K562 (cell line): Measurements from ENCODE around the gene CRYBG1. TPM values are rescaled to one million over a fixed set of nuclear protein-coding genes. Genes with fewer than 3 reads are reported as not detected.

ENCODE experiments used
- ATAC-seq: fragments of 200-7000 bp; cut with Tn5 transposase; 3 replicates; pipeline ENCODE4 v1.9.1; 2020; ENCODE audit warnings: moderate library complexity
- BruUV-seq: library from RNA; stranded (reverse); fragments of 400-500 nt; replicated peaks from 2 replicates; lab custom pipeline; 2021; lab: Mats Ljungman, UMichigan
- CTCF ChIA-PET: fragments of 300-600 bp; formaldehyde crosslinking; extraction: SDS; loops from one replicate; lab custom pipeline; 2021; ENCODE audit warnings: low intra/inter-chr PET ratio; lab: Yijun Ruan, JAX
- POLR2A ChIA-PET: fragments of 300-600, 350-650 bp; sonication (Branson Sonifier 250); formaldehyde crosslinking; extraction: SDS; loops from one replicate; lab custom pipeline; 2021; ENCODE audit warnings: antibody characterized with exemption, inconsistent platforms; lab: Yijun Ruan, JAX
- DNase-seq, 4 experiments: peaks; one replicate each; pipeline versions ENCODE4 v3.0.0 to v3.0.0-alpha.2; 2011 to 2018; ENCODE audit warnings: low spot score in 3 of 4, mixed read lengths in 3 of 4; ENCODE audit errors: extremely low read depth in 1 of 4
- FAIRE-seq: peaks from 2 replicates; lab custom pipeline; 2011; peaks lifted over from hg19 to GRCh38; lab: Jason Lieb, UNC
- H2AFZ ChIP-seq: 2 replicates; pipeline ENCODE4 v1.6.0; 2011; ENCODE audit warnings: low read depth, low read length, control low read depth, inconsistent platforms
- H3K27ac ChIP-seq: fragments of 200-600 bp; 3 replicates; pipeline ENCODE4 v1.8.0; 2011; ENCODE audit warnings: low read depth, mild to moderate bottlenecking, control low read depth, inconsistent platforms, low read length, moderate library complexity, mixed read lengths; ENCODE audit errors: extremely low read depth
- H3K27me3 ChIP-seq, 2 experiments: fragments of 300-600 bp in 1 of 2; 2 replicates in 1 of 2; 3 replicates in 1 of 2; pipeline versions ENCODE4 v1.6.0 to v1.8.0; 2011; ENCODE audit warnings: inconsistent platforms in 2 of 2, low read length in 2 of 2, mild to moderate bottlenecking in 1 of 2, mixed read lengths in 1 of 2, moderate library complexity in 1 of 2; ENCODE audit not compliant: control insufficient read depth in 2 of 2, insufficient read depth in 2 of 2
- H3K36me3 ChIP-seq: fragments of 300-600 bp; 3 replicates; pipeline ENCODE4 v1.8.0; 2011; ENCODE audit warnings: mild to moderate bottlenecking, low read length, inconsistent platforms; ENCODE audit not compliant: control insufficient read depth, insufficient read depth
- H3K4me1 ChIP-seq, 2 experiments: fragments of 200-600 bp in 1 of 2; replicated peaks in 1 of 2; 2 replicates in 1 of 2; 3 replicates in 1 of 2; pipeline versions ENCODE4 v1.5.1 to v1.8.0; 2011; ENCODE audit warnings: inconsistent platforms in 2 of 2, low read length in 2 of 2, mild to moderate bottlenecking in 1 of 2, mixed read lengths in 1 of 2, moderate library complexity in 1 of 2; ENCODE audit not compliant: control insufficient read depth in 2 of 2, insufficient read depth in 2 of 2
- H3K4me2 ChIP-seq: 2 replicates; pipeline ENCODE4 v1.6.1; 2011; ENCODE audit warnings: low read length, control low read depth, inconsistent platforms, mixed read lengths; ENCODE audit not compliant: insufficient read depth
- H3K4me3 ChIP-seq: fragments of 200-600 bp; sonication (generic), shearing (Covaris generic); 2 replicates; pipeline ENCODE4 v1.5.1; 2016; ENCODE audit warnings: control low read depth, inconsistent platforms
- H3K79me2 ChIP-seq: fragments of 200-600 bp; 3 replicates; pipeline ENCODE4 v1.8.0; 2011; ENCODE audit warnings: low read length, inconsistent platforms; ENCODE audit not compliant: control insufficient read depth, insufficient read depth
- H3K9ac ChIP-seq, 2 experiments: 2 replicates each; pipeline versions ENCODE4 v1.6.0 to v1.6.1; 2011; ENCODE audit warnings: low read depth in 2 of 2, low read length in 2 of 2, control low read depth in 1 of 2, inconsistent platforms in 1 of 2, mild to moderate bottlenecking in 1 of 2, mixed read lengths in 1 of 2; ENCODE audit not compliant: insufficient read depth in 1 of 2
- H3K9me1 ChIP-seq: one replicate; pipeline ENCODE4 v1.6.0; 2011; ENCODE audit warnings: inconsistent platforms, mild to moderate bottlenecking, low read length, moderate library complexity; ENCODE audit not compliant: control insufficient read depth, insufficient read depth
- H3K9me3 ChIP-seq: replicated peaks from 2 replicates; pipeline ENCODE4 v1.5.1; 2011; ENCODE audit warnings: low read depth, low read length, inconsistent platforms; ENCODE audit not compliant: control insufficient read depth, insufficient read depth
- H4K20me1 ChIP-seq: replicated peaks from 2 replicates; pipeline ENCODE4 v1.6.1; 2011; ENCODE audit warnings: low read length, inconsistent platforms, mixed read lengths; ENCODE audit not compliant: control insufficient read depth, insufficient read depth
- CHCHD3 ChIP-seq: fragments of 250-450 bp; sonication (Bioruptor Pico); IDR thresholded peaks from 2 replicates; pipeline ENCODE4 v2.1.2; 2022; ENCODE audit warnings: mild to moderate bottlenecking
- HNRNPH1 ChIP-seq: fragments of 200-400 bp; formaldehyde crosslinking; optimal IDR thresholded peaks from 2 replicates; pipeline ENCODE3; 2017; ENCODE audit warnings: low read depth, mild to moderate bottlenecking, low read length, moderate library complexity
- MEF2D ChIP-seq: conservative IDR thresholded peaks from 2 replicates; pipeline ENCODE4 v1.6.1; 2016; ENCODE audit warnings: low read depth, missing genetic modification characterization, missing compliant biosample characterization
- ZNF274 ChIP-seq: IDR thresholded peaks from 2 replicates; pipeline ENCODE4 v1.6.1; 2011; ENCODE audit warnings: low read depth, mild to moderate bottlenecking, low read length, moderate library complexity, borderline replicate concordance
- WGBS: fragments of 100-300 bp; shearing (Covaris generic); methylation state at CpG from one replicate; pipeline ENCODE4 v1.1.6; 2016; ENCODE audit warnings: low coverage, mixed read lengths; ENCODE audit not compliant: insufficient coverage; ENCODE audit errors: missing lambda C conversion rate; 5-methylcytosine and 5-hydroxymethylcytosine counted together
- in situ Hi-C: fragments of 300-500 bp; cut with MboI; formaldehyde crosslinking; loops from 4 replicates; pipeline ENCODE4 v1.15.0; 2018; ENCODE audit warnings: inconsistent platforms, mixed read lengths
- intact Hi-C: fragments of 100-400 bp; cut with micrococcal nuclease; formaldehyde crosslinking; loops from 2 replicates; pipeline ENCODE4 v1.14.2; 2022
- polyA plus RNA-seq, 8 experiments: library from polyadenylated mRNA; depleted of rRNA in 4 of 8; stranded (reverse) in 5 of 8; unstranded in 3 of 8; fragments of >200 nt; fragmentation: Nextera tagmentation in 2 of 8; fragmentation: Illumina TruSeq in 1 of 8; extraction: Ambion mirVana in 2 of 8; extraction: Trizol in 1 of 8; gene quantifications; 2 replicates each; pipeline versions ENCODE4 v1.2.1 to v1.2.3, GENCODE V29; 2011 to 2014; ENCODE audit warnings: inconsistent platforms in 1 of 8, missing spikeins in 1 of 8
- total RNA-seq, 7 experiments: library from RNA; depleted of rRNA in 6 of 7; stranded (reverse); fragments of >200 nt in 6 of 7; fragmentation: Illumina TruSeq in 2 of 7; extraction: Trizol in 2 of 7; gene quantifications; 2 replicates each; pipeline versions ENCODE4 v1.2.1 to v1.2.3, GENCODE V29; 2011 to 2021; ENCODE audit warnings: low replicate concordance in 1 of 7
- TF ChIP-seq, protein P1 (sequence below): fragments of 450-650 bp; IDR thresholded peaks from 2 replicates; pipeline ENCODE4 v1.6.1; 2016; ENCODE audit warnings: low read depth
- TF ChIP-seq, protein P2 (sequence below): fragments of 450-650 bp; IDR thresholded peaks from 2 replicates; pipeline ENCODE4 v1.6.1; 2018; ENCODE audit not compliant: partially characterized antibody

CRYBG1 gene
- total and polyA plus RNA-seq, 9 of the 15 experiments (the other 6 are each of a cell fraction or from before 2014, with no cell fraction given), result 0.07 to 0.47 (median 0.11) TPM

DNA sequence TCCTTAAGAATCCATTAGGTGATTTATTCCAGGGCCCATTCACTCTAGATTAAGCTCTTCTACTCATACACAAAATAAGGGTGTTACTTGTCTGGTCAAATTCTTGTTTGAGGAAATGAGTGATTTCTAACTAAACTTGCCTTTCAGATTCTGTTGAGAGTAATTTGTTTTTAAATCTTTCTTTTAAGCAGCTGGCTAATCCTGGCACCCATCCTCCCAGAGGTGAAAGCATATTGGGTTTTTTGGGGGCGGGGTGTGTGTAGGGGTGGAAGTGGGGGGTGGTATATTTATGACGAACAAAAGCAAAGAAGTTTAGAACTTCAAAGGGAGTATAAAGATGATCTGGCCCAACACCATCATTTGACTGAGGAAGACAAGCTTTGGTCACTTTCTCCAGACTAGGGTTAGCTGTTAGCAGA is 174.1 kb downstream of the CRYBG1 start:
- no peaks in the 10 kb centered on the region for H3K9me3 ChIP-seq
- H3K4me3 ChIP-seq, result no peak overlapping the region
- H3K4me2 ChIP-seq, result no peak overlapping the region
- no peak overlapping the region for H3K9ac ChIP-seq
- TF ChIP-seq, protein P1, sequence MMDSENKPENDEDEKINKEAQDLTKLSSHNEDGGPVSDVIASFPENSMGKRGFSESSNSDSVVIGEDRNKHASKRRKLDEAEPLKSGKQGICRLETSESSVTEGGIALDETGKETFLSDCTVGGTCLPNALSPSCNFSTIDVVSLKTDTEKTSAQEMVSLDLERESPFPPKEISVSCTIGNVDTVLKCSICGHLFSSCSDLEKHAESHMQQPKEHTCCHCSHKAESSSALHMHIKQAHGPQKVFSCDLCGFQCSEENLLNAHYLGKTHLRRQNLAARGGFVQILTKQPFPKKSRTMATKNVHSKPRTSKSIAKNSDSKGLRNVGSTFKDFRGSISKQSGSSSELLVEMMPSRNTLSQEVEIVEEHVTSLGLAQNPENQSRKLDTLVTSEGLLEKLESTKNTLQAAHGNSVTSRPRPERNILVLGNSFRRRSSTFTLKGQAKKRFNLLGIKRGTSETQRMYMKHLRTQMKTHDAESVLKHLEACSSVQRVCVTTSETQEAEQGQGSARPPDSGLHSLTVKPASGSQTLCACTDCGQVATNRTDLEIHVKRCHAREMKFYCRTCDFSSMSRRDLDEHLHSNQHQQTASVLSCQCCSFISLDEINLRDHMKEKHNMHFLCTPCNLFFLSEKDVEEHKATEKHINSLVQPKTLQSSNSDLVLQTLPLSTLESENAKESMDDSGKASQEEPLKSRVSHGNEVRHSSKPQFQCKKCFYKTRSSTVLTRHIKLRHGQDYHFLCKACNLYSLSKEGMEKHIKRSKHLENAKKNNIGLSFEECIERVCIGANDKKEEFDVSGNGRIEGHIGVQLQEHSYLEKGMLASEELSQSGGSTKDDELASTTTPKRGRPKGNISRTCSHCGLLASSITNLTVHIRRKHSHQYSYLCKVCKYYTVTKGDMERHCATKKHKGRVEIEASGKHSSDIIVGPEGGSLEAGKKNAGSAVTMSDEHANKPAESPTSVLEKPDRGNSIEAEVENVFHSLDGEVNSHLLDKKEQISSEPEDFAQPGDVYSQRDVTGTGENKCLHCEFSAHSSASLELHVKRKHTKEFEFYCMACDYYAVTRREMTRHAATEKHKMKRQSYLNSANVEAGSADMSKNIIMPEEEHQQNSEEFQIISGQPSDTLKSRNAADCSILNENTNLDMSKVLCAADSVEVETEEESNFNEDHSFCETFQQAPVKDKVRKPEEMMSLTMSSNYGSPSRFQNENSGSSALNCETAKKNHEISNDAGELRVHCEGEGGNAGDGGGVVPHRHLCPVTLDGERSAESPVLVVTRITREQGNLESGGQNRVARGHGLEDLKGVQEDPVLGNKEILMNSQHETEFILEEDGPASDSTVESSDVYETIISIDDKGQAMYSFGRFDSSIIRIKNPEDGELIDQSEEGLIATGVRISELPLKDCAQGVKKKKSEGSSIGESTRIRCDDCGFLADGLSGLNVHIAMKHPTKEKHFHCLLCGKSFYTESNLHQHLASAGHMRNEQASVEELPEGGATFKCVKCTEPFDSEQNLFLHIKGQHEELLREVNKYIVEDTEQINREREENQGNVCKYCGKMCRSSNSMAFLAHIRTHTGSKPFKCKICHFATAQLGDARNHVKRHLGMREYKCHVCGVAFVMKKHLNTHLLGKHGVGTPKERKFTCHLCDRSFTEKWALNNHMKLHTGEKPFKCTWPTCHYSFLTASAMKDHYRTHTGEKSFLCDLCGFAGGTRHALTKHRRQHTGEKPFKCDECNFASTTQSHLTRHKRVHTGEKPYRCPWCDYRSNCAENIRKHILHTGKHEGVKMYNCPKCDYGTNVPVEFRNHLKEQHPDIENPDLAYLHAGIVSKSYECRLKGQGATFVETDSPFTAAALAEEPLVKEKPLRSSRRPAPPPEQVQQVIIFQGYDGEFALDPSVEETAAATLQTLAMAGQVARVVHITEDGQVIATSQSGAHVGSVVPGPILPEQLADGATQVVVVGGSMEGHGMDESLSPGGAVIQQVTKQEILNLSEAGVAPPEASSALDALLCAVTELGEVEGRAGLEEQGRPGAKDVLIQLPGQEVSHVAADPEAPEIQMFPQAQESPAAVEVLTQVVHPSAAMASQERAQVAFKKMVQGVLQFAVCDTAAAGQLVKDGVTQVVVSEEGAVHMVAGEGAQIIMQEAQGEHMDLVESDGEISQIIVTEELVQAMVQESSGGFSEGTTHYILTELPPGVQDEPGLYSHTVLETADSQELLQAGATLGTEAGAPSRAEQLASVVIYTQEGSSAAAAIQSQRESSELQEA, result no peak
- no peak for TF ChIP-seq MEF2D (tag)
- TF ChIP-seq CHCHD3 (CRISPR knock-in tag), result no peak
- no peak for TF ChIP-seq HNRNPH1
- TF ChIP-seq ZNF274, result no peak
- TF ChIP-seq, protein P2, sequence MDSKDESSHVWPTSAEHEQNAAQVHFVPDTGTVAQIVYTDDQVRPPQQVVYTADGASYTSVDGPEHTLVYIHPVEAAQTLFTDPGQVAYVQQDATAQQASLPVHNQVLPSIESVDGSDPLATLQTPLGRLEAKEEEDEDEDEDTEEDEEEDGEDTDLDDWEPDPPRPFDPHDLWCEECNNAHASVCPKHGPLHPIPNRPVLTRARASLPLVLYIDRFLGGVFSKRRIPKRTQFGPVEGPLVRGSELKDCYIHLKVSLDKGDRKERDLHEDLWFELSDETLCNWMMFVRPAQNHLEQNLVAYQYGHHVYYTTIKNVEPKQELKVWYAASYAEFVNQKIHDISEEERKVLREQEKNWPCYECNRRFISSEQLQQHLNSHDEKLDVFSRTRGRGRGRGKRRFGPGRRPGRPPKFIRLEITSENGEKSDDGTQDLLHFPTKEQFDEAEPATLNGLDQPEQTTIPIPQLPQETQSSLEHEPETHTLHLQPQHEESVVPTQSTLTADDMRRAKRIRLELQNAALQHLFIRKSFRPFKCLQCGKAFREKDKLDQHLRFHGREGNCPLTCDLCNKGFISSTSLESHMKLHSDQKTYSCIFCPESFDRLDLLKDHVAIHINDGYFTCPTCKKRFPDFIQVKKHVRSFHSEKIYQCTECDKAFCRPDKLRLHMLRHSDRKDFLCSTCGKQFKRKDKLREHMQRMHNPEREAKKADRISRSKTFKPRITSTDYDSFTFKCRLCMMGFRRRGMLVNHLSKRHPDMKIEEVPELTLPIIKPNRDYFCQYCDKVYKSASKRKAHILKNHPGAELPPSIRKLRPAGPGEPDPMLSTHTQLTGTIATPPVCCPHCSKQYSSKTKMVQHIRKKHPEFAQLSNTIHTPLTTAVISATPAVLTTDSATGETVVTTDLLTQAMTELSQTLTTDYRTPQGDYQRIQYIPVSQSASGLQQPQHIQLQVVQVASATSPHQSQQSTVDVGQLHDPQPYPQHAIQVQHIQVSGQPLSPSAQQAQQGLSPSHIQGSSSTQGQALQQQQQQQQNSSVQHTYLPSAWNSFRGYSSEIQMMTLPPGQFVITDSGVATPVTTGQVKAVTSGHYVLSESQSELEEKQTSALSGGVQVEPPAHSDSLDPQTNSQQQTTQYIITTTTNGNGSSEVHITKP, result no peak
- DNase-seq, result no peak
- H3K27me3 ChIP-seq, result peaks cover 28 to 30% of the 10 kb centered on the region in 2 experiments
- H3K27ac ChIP-seq, result no peak overlapping the region
- no peak for ATAC-seq
- ChIA-PET CTCF (no interaction called here), POLR2A (interaction anchor here (0.5 to 1.0 kb wide), 2 partner anchors 50 to 61 kb away, joined by 3 read pairs; no protein-coding TSS in a partner anchor)
- H3K4me1 ChIP-seq, result no peaks in the 10 kb centered on the region
- H4K20me1 ChIP-seq, result no peaks in the 10 kb centered on the region
- no peaks in the 10 kb centered on the region for H3K9me1 ChIP-seq
- no peaks in the 10 kb centered on the region for H3K36me3 ChIP-seq
- WGBS, result 0% methylated on average over 2 of the region's 2 CpGs
- no peaks in the 10 kb centered on the region for H3K79me2 ChIP-seq
- intact Hi-C loops, result no loop called here
- in situ Hi-C loops, result no loop called here
- FAIRE-seq, result no peak
- H2AFZ ChIP-seq, result no peak overlapping the region
- no TSS peak for BruUV-seq
